K562 (cell line): ENCODE measurements around the gene PPM1F. TPM values are rescaled to one million over a fixed set of nuclear protein-coding genes. Genes with fewer than 3 reads are reported as not detected.

Experiments
- ARHGAP35 ChIP-seq: fragments of 450-650 bp; IDR thresholded peaks from 2 replicates; pipeline ENCODE4 v1.6.1; 2018; ENCODE audit not compliant: partially characterized antibody
- DACH1 ChIP-seq: fragments of 450-650 bp; IDR thresholded peaks from 2 replicates; pipeline ENCODE4 v1.6.1; 2018; ENCODE audit not compliant: partially characterized antibody
- ETV6 ChIP-seq, 3 experiments: fragments of 150-350 bp in 1 of 3; sonication (generic) in 1 of 3; formaldehyde crosslinking in 1 of 3; IDR thresholded peaks; 2 replicates each; pipeline versions ENCODE4 v1.6.1 to v1.8.0; 2014 to 2022; ENCODE audit warnings: borderline replicate concordance in 2 of 3, low read depth in 2 of 3, antibody characterized with exemption in 1 of 3, low read length in 1 of 3, mild to moderate bottlenecking in 1 of 3, missing genetic modification reagents in 1 of 3
- HBP1 ChIP-seq: fragments of 450-650 bp; formaldehyde crosslinking; IDR thresholded peaks from 2 replicates; pipeline ENCODE4 v1.4.0; 2022; ENCODE audit warnings: missing genetic modification characterization
- MIER1 ChIP-seq: fragments of 450-650 bp; IDR thresholded peaks from 2 replicates; pipeline ENCODE4 v1.6.1; 2016; ENCODE audit warnings: antibody characterized with exemption, mild to moderate bottlenecking, low read depth
- POLR2B ChIP-seq: fragments of 450-650 bp; IDR thresholded peaks from 2 replicates; pipeline ENCODE4 v1.6.1; 2018; ENCODE audit warnings: low read depth; ENCODE audit not compliant: partially characterized antibody
- SAP30 ChIP-seq: fragments of 200-600 bp; sonication (generic); IDR thresholded peaks from 2 replicates; pipeline ENCODE4 v1.6.1; 2012; ENCODE audit warnings: borderline replicate concordance, low read depth, mild to moderate bottlenecking, moderate library complexity, low read length, control low read depth, inconsistent platforms; ENCODE audit not compliant: insufficient read depth, poor library complexity, severe bottlenecking
- THAP12 ChIP-seq: fragments of 250-450 bp; sonication (Bioruptor Pico); IDR thresholded peaks from 2 replicates; pipeline ENCODE4 v1.9.0; 2021; ENCODE audit warnings: mild to moderate bottlenecking, inconsistent platforms
- UBTF ChIP-seq, 2 experiments: IDR thresholded peaks; 2 replicates each; pipeline ENCODE4 v1.6.1; 2012; ENCODE audit warnings: improper control_type of control experiment in 2 of 2, low read depth in 2 of 2, low read length in 2 of 2, borderline replicate concordance in 1 of 2
- ZBTB17 ChIP-seq: fragments of 450-650 bp; formaldehyde crosslinking; IDR thresholded peaks from 2 replicates; pipeline ENCODE4 v1.4.0; 2020; ENCODE audit warnings: mild to moderate bottlenecking
- ZNF280B ChIP-seq: fragments of 250-450 bp; sonication (Bioruptor Pico); IDR thresholded peaks from 2 replicates; pipeline ENCODE4 v1.5.1; 2021; ENCODE audit warnings: mild to moderate bottlenecking
- ZNF408 ChIP-seq: fragments of 250-450 bp; sonication (Bioruptor Pico); IDR thresholded peaks from 2 replicates; pipeline ENCODE4 v1.4.0; 2020; ENCODE audit warnings: low read depth, mild to moderate bottlenecking, moderate library complexity
- ZNF41 ChIP-seq: fragments of 250-450 bp; sonication (Bioruptor Pico); conservative IDR thresholded peaks from 2 replicates; pipeline ENCODE4 v1.4.0; 2020; ENCODE audit warnings: mild to moderate bottlenecking
- ZNF639 ChIP-seq, 2 experiments: fragments of 200-800 bp in 1 of 2; sonication (Bioruptor generic) in 1 of 2; sonication (generic) in 1 of 2; formaldehyde crosslinking in 1 of 2; IDR thresholded peaks in 1 of 2; conservative IDR thresholded peaks in 1 of 2; 2 replicates each; pipeline versions ENCODE4 v1.5.0 to v1.6.1; 2016 to 2020; ENCODE audit warnings: missing compliant biosample characterization in 1 of 2, missing genetic modification characterization in 1 of 2, missing genetic modification reagents in 1 of 2
- ZNF707 ChIP-seq: fragments of 250-450 bp; sonication (Bioruptor Pico); conservative IDR thresholded peaks from 2 replicates; pipeline ENCODE4 v1.8.0; 2022; ENCODE audit warnings: inconsistent platforms, mild to moderate bottlenecking, moderate library complexity
- polyA plus RNA-seq, 8 experiments: library from polyadenylated mRNA; depleted of rRNA in 4 of 8; stranded (reverse) in 5 of 8; unstranded in 3 of 8; fragments of >200 nt; fragmentation: Nextera tagmentation in 2 of 8; fragmentation: Illumina TruSeq in 1 of 8; extraction: Ambion mirVana in 2 of 8; extraction: Trizol in 1 of 8; gene quantifications; 2 replicates each; pipeline versions ENCODE4 v1.2.1 to v1.2.3, GENCODE V29; 2011 to 2014; ENCODE audit warnings: inconsistent platforms in 1 of 8, missing spikeins in 1 of 8
- total RNA-seq, 7 experiments: library from RNA; depleted of rRNA in 6 of 7; stranded (reverse); fragments of >200 nt in 6 of 7; fragmentation: Illumina TruSeq in 2 of 7; extraction: Trizol in 2 of 7; gene quantifications; 2 replicates each; pipeline versions ENCODE4 v1.2.1 to v1.2.3, GENCODE V29; 2011 to 2021; ENCODE audit warnings: low replicate concordance in 1 of 7

PPM1F gene
- total and polyA plus RNA-seq, 9 of the 15 experiments (the other 6 are each of a cell fraction or from before 2014, with no cell fraction given): 2.1 to 159 (median 64.0) TPM

- TF ChIP-seq SAP30 (no peak), ZNF707 (CRISPR knock-in tag) (no peak), POLR2B (peak; percentile 22), ZBTB17 (CRISPR knock-in tag) (0 out of 2 replicates have a peak, but pooled peaks have one; percentile 42), ZNF41 (CRISPR knock-in tag) (no peak), ZNF408 (CRISPR knock-in tag) (no peak), ARHGAP35 (no peak), ETV6 (IDR thresholded peaks at IDR 0.05; ENCODE audit: borderline replicate concordance in 1 of 2, low read depth in 2 of 2, low read length in 1 of 2) (no peak), ETV6 (CRISPR knock-in tag; IDR thresholded peaks at IDR 0.05; ENCODE audit: borderline replicate concordance) (no peak), THAP12 (CRISPR knock-in tag) (no peak; the same call in 1 of the 2 replicates), ZNF280B (CRISPR knock-in tag) (0 out of 2 replicates have a peak, but pooled peaks have one; percentile 22), DACH1 (no peak), UBTF (IDR thresholded peaks at IDR 0.05; ENCODE audit: borderline replicate concordance in 1 of 2, low read depth in 2 of 2, low read length in 2 of 2) (no peak), ZNF639 (CRISPR knock-in tag; conservative IDR thresholded peaks at IDR 0.05 in 1 of 2, IDR thresholded peaks at IDR 0.05 in 1 of 2) (0 out of 4 replicates have a peak, but pooled peaks of 1 of the 2 experiments have one; percentile 21), HBP1 (peak; percentile 30; the same call in 1 of the 2 replicates), MIER1 (no peak)
Observed at GRCh38 chr22:21966643-21967516, 14.2 kb upstream of the PPM1F start (continued).
